ENCODE measurements around the gene OR52E4.

Gene OR52E4

GRCh38 chr11:5880329-5880728 is at the start of gene OR52E4:
Gene OR52E4 (plus strand): TSS chr11:5880629. CDS start chr11:5884293, 3,664 bp downstream.
- Histone ChIP-seq H3K9ac (ENCODE audit: low read length) (no peak within 1 kb of the TSS), H3K36me3 (ENCODE audit: insufficient read depth, low read length) (no peaks in the 10 kb centered on the region), H3K4me1 (ENCODE audit: insufficient read depth, low read length) (no peaks in the 10 kb centered on the region), H3K27ac (ENCODE audit: low read depth, low read length) (no peak within 1 kb of the TSS), H3K9me3 (ENCODE audit: low read length) (no peaks in the 10 kb centered on the region), H3K27me3 (ENCODE audit: control insufficient read depth in 1 of 2, insufficient read depth in 2 of 2, low read length in 2 of 2) (no peaks in the 10 kb centered on the region), H3K4me3 (ENCODE audit: low read depth in 1 of 2, low read length in 2 of 2) (no peak within 1 kb of the TSS)

- Histone ChIP-seq H3K4me3 (ENCODE audit: low read depth in 1 of 2, low read length in 2 of 2) (no peak overlapping the region), H3K27me3 (ENCODE audit: control insufficient read depth in 1 of 2, insufficient read depth in 2 of 2, low read length in 2 of 2) (no peaks in the 10 kb centered on the region), H3K4me1 (ENCODE audit: insufficient read depth, low read length) (no peaks in the 10 kb centered on the region), H3K9ac (ENCODE audit: low read length) (no peak overlapping the region), H3K9me3 (ENCODE audit: low read length) (no peaks in the 10 kb centered on the region), H3K27ac (ENCODE audit: low read depth, low read length) (no peak overlapping the region), H3K36me3 (ENCODE audit: insufficient read depth, low read length) (no peaks in the 10 kb centered on the region)
Measured at GRCh38 chr11:5831196-5831829, 49.1 kb upstream of the OR52E4 start.

GRCh38 chr11:5833446-5833845 is 47.0 kb upstream of the OR52E4 start:
- no peak overlapping the region for H3K9ac ChIP-seq (ENCODE audit: low read length)
- no peaks in the 10 kb centered on the region for H3K27me3 ChIP-seq (ENCODE audit: control insufficient read depth in 1 of 2, insufficient read depth in 2 of 2, low read length in 2 of 2)
- H3K36me3 ChIP-seq (ENCODE audit: insufficient read depth, low read length): no peaks in the 10 kb centered on the region
- H3K4me1 ChIP-seq (ENCODE audit: insufficient read depth, low read length): no peaks in the 10 kb centered on the region
- no peak overlapping the region for H3K4me3 ChIP-seq (ENCODE audit: low read depth in 1 of 2, low read length in 2 of 2)
- H3K27ac ChIP-seq (ENCODE audit: low read depth, low read length): no peak overlapping the region
- H3K9me3 ChIP-seq (ENCODE audit: low read length): no peaks in the 10 kb centered on the region

GRCh38 chr11:5837695-5838094 is 42.7 kb upstream of the OR52E4 start:
- Histone ChIP-seq H3K4me3 (ENCODE audit: low read depth in 1 of 2, low read length in 2 of 2) (no peak overlapping the region), H3K9ac (ENCODE audit: low read length) (no peak overlapping the region), H3K36me3 (ENCODE audit: insufficient read depth, low read length) (no peaks in the 10 kb centered on the region), H3K27me3 (ENCODE audit: control insufficient read depth in 1 of 2, insufficient read depth in 2 of 2, low read length in 2 of 2) (no peaks in the 10 kb centered on the region), H3K27ac (ENCODE audit: low read depth, low read length) (no peak overlapping the region), H3K4me1 (ENCODE audit: insufficient read depth, low read length) (no peaks in the 10 kb centered on the region), H3K9me3 (ENCODE audit: low read length) (no peaks in the 10 kb centered on the region)

GRCh38 chr11:5841797-5842196 is 38.6 kb upstream of the OR52E4 start, which contains the start of gene OR52E6:
Gene OR52E6 (minus strand): TSS chr11:5841897. CDS start chr11:5841897, 0 bp downstream.
- Histone ChIP-seq H3K27me3 (ENCODE audit: control insufficient read depth in 1 of 2, insufficient read depth in 2 of 2, low read length in 2 of 2) (no peaks in the 10 kb centered on the region), H3K4me3 (ENCODE audit: low read depth in 1 of 2, low read length in 2 of 2) (no peak within 1 kb of the TSS), H3K4me1 (ENCODE audit: insufficient read depth, low read length) (no peaks in the 10 kb centered on the region), H3K9me3 (ENCODE audit: low read length) (no peaks in the 10 kb centered on the region), H3K9ac (ENCODE audit: low read length) (no peak within 1 kb of the TSS), H3K27ac (ENCODE audit: low read depth, low read length) (no peak within 1 kb of the TSS), H3K36me3 (ENCODE audit: insufficient read depth, low read length) (no peaks in the 10 kb centered on the region)

- no peaks in the 10 kb centered on the region for H3K9me3 ChIP-seq (ENCODE audit: low read length)
- H3K27ac ChIP-seq (ENCODE audit: low read depth, low read length): no peak overlapping the region
- H3K27me3 ChIP-seq (ENCODE audit: control insufficient read depth in 1 of 2, insufficient read depth in 2 of 2, low read length in 2 of 2): no peaks in the 10 kb centered on the region
- H3K4me3 ChIP-seq (ENCODE audit: low read depth in 1 of 2, low read length in 2 of 2): no peak overlapping the region
- no peak overlapping the region for H3K9ac ChIP-seq (ENCODE audit: low read length)
- H3K4me1 ChIP-seq (ENCODE audit: insufficient read depth, low read length): no peaks in the 10 kb centered on the region
- H3K36me3 ChIP-seq (ENCODE audit: insufficient read depth, low read length): no peaks in the 10 kb centered on the region
Measured at GRCh38 chr11:5846701-5847100, 33.7 kb upstream of the OR52E4 start.

- Histone ChIP-seq H3K4me1 (ENCODE audit: insufficient read depth, low read length) (no peaks in the 10 kb centered on the region), H3K4me3 (ENCODE audit: low read depth in 1 of 2, low read length in 2 of 2) (no peak overlapping the region), H3K27me3 (ENCODE audit: control insufficient read depth in 1 of 2, insufficient read depth in 2 of 2, low read length in 2 of 2) (no peaks in the 10 kb centered on the region), H3K27ac (ENCODE audit: low read depth, low read length) (no peak overlapping the region), H3K36me3 (ENCODE audit: insufficient read depth, low read length) (no peaks in the 10 kb centered on the region), H3K9ac (ENCODE audit: low read length) (no peak overlapping the region), H3K9me3 (ENCODE audit: low read length) (no peaks in the 10 kb centered on the region)
Measured at GRCh38 chr11:5847711-5848110, 32.7 kb upstream of the OR52E4 start.

- H3K4me1 ChIP-seq (ENCODE audit: insufficient read depth, low read length): no peaks in the 10 kb centered on the region
- no peaks in the 10 kb centered on the region for H3K9me3 ChIP-seq (ENCODE audit: low read length)
- H3K4me3 ChIP-seq (ENCODE audit: low read depth in 1 of 2, low read length in 2 of 2): no peak overlapping the region
- no peaks in the 10 kb centered on the region for H3K36me3 ChIP-seq (ENCODE audit: insufficient read depth, low read length)
- no peak overlapping the region for H3K9ac ChIP-seq (ENCODE audit: low read length)
- no peak overlapping the region for H3K27ac ChIP-seq (ENCODE audit: low read depth, low read length)
- no peaks in the 10 kb centered on the region for H3K27me3 ChIP-seq (ENCODE audit: control insufficient read depth in 1 of 2, insufficient read depth in 2 of 2, low read length in 2 of 2)
Measured at GRCh38 chr11:5851002-5851401, 29.4 kb upstream of the OR52E4 start.

GRCh38 chr11:5857590-5857989 is 22.8 kb upstream of the OR52E4 start, which contains the start of gene OR52E8:
Gene OR52E8 (minus strand): TSS chr11:5857690. CDS start chr11:5857690, 0 bp downstream.
- H3K4me3 ChIP-seq (ENCODE audit: low read depth in 1 of 2, low read length in 2 of 2): no peak within 1 kb of the TSS
- no peaks in the 10 kb centered on the region for H3K36me3 ChIP-seq (ENCODE audit: insufficient read depth, low read length)
- no peaks in the 10 kb centered on the region for H3K9me3 ChIP-seq (ENCODE audit: low read length)
- H3K9ac ChIP-seq (ENCODE audit: low read length): no peak within 1 kb of the TSS
- no peaks in the 10 kb centered on the region for H3K27me3 ChIP-seq (ENCODE audit: control insufficient read depth in 1 of 2, insufficient read depth in 2 of 2, low read length in 2 of 2)
- no peaks in the 10 kb centered on the region for H3K4me1 ChIP-seq (ENCODE audit: insufficient read depth, low read length)
- H3K27ac ChIP-seq (ENCODE audit: low read depth, low read length): no peak within 1 kb of the TSS

- H3K9me3 ChIP-seq (ENCODE audit: low read length): no peaks in the 10 kb centered on the region
- H3K27ac ChIP-seq (ENCODE audit: low read depth, low read length): no peak overlapping the region
- no peak overlapping the region for H3K9ac ChIP-seq (ENCODE audit: low read length)
- no peak overlapping the region for H3K4me3 ChIP-seq (ENCODE audit: low read depth in 1 of 2, low read length in 2 of 2)
- no peaks in the 10 kb centered on the region for H3K36me3 ChIP-seq (ENCODE audit: insufficient read depth, low read length)
- no peaks in the 10 kb centered on the region for H3K4me1 ChIP-seq (ENCODE audit: insufficient read depth, low read length)
- H3K27me3 ChIP-seq (ENCODE audit: control insufficient read depth in 1 of 2, insufficient read depth in 2 of 2, low read length in 2 of 2): no peaks in the 10 kb centered on the region
Measured at GRCh38 chr11:5865826-5866225, 14.6 kb upstream of the OR52E4 start.

GRCh38 chr11:5878564-5878963 is 1.9 kb upstream of the OR52E4 start:
- Histone ChIP-seq H3K27ac (ENCODE audit: low read depth, low read length) (no peak overlapping the region), H3K9ac (ENCODE audit: low read length) (no peak overlapping the region), H3K4me3 (ENCODE audit: low read depth in 1 of 2, low read length in 2 of 2) (no peak overlapping the region), H3K27me3 (ENCODE audit: control insufficient read depth in 1 of 2, insufficient read depth in 2 of 2, low read length in 2 of 2) (no peaks in the 10 kb centered on the region), H3K36me3 (ENCODE audit: insufficient read depth, low read length) (no peaks in the 10 kb centered on the region), H3K4me1 (ENCODE audit: insufficient read depth, low read length) (no peaks in the 10 kb centered on the region), H3K9me3 (ENCODE audit: low read length) (no peaks in the 10 kb centered on the region)

GRCh38 chr11:5881756-5882155 is 1.3 kb downstream of the OR52E4 start:
- H3K4me1 ChIP-seq (ENCODE audit: insufficient read depth, low read length): no peaks in the 10 kb centered on the region
- H3K27me3 ChIP-seq (ENCODE audit: control insufficient read depth in 1 of 2, insufficient read depth in 2 of 2, low read length in 2 of 2): no peaks in the 10 kb centered on the region
- no peaks in the 10 kb centered on the region for H3K36me3 ChIP-seq (ENCODE audit: insufficient read depth, low read length)
- H3K4me3 ChIP-seq (ENCODE audit: low read depth in 1 of 2, low read length in 2 of 2): no peak overlapping the region
- H3K27ac ChIP-seq (ENCODE audit: low read depth, low read length): no peak overlapping the region
- H3K9me3 ChIP-seq (ENCODE audit: low read length): no peaks in the 10 kb centered on the region
- no peak overlapping the region for H3K9ac ChIP-seq (ENCODE audit: low read length)
